LNCaP clone FGC (cell line): ENCODE results near the gene MAP1LC3B2.
A peak's percentile ranks its signal among the peaks of the same experiment; 100 is the strongest.

Experiments
- DNase-seq: peaks from one replicate; pipeline ENCODE4 v3.0.0-alpha.2; 2011; ENCODE audit warnings: low read depth
- H3K4me3 ChIP-seq: 2 replicates; pipeline ENCODE4 v1.5.1; 2011; ENCODE audit warnings: mild to moderate bottlenecking, low read depth, low read length, control low read depth
- CTCF ChIP-seq: IDR thresholded peaks from 2 replicates; pipeline ENCODE4 v1.5.1; 2012; ENCODE audit warnings: mild to moderate bottlenecking; ENCODE audit not compliant: control insufficient read depth, insufficient read depth; ENCODE audit errors: extremely low read depth

Gene MAP1LC3B2

GRCh38 chr12:116529686-116530085, 29.5 kb upstream of the MAP1LC3B2 start:
- TF ChIP-seq CTCF, result no peak
- no peak overlapping the region for H3K4me3 ChIP-seq
- DNase-seq, result no peak

GRCh38 chr12:116532428-116532827, 26.8 kb upstream of the MAP1LC3B2 start:
- no peak for TF ChIP-seq CTCF
- no peak for DNase-seq

GRCh38 chr12:116532986-116533342, 26.2 kb upstream of the MAP1LC3B2 start:
- no peak for DNase-seq
- no peak for TF ChIP-seq CTCF
- no peak overlapping the region for H3K4me3 ChIP-seq

More at GRCh38 chr12:116532428-116532827, 26.8 kb upstream of the MAP1LC3B2 start:
- no peak overlapping the region for H3K4me3 ChIP-seq

GRCh38 chr12:116533343-116534251, 25.6 kb upstream of the MAP1LC3B2 start:
- TF ChIP-seq CTCF, result no peak
- DNase-seq, result no peak

GRCh38 chr12:116534311-116535121, 24.7 kb upstream of the MAP1LC3B2 start:
- no peak for TF ChIP-seq CTCF
- DNase-seq, result no peak
- H3K4me3 ChIP-seq, result no peak overlapping the region

More at GRCh38 chr12:116533343-116534251, 25.6 kb upstream of the MAP1LC3B2 start:
- H3K4me3 ChIP-seq, result peak overlapping the region; percentile 18; the same call in 1 of the 2 replicates

GRCh38 chr12:116535241-116535640, 23.9 kb upstream of the MAP1LC3B2 start:
- no peak for TF ChIP-seq CTCF
- no peak overlapping the region for H3K4me3 ChIP-seq
- DNase-seq, result no peak
